Activated T-helper 17 cell treated with anti-CD3 and anti-CD28 coated beads, Interleukin-2, amount 50 U/mL, for 72 hours (primary cell): ENCODE measurements around the gene ME3. TPM values are rescaled to one million over a fixed set of nuclear protein-coding genes. Genes with fewer than 3 reads are reported as not detected.

Experiments
- ATAC-seq: fragments of 150-1000 bp; cut with Tn5 transposase; replicated peaks from 2 replicates; pipeline ENCODE4 v1.10.0; 2021; ENCODE audit warnings: mild to moderate bottlenecking, moderate library complexity
- H3K27ac Mint-ChIP-seq: one replicate; pipeline ENCODE4 v1.8.0; 2022; ENCODE audit warnings: mixed read lengths
- H3K27me3 Mint-ChIP-seq: one replicate; pipeline ENCODE4 v1.8.0; 2022; ENCODE audit warnings: mixed read lengths
- H3K36me3 Mint-ChIP-seq: one replicate; pipeline ENCODE4 v1.8.0; 2022; ENCODE audit warnings: low read depth, mild to moderate bottlenecking, mixed read lengths
- H3K4me1 Mint-ChIP-seq: one replicate; pipeline ENCODE4 v1.8.0; 2022; ENCODE audit warnings: mixed read lengths
- H3K4me3 Mint-ChIP-seq: one replicate; pipeline ENCODE4 v1.8.0; 2022; ENCODE audit warnings: mild to moderate bottlenecking, mixed read lengths
- H3K9me3 Mint-ChIP-seq: one replicate; pipeline ENCODE4 v1.8.0; 2022; ENCODE audit warnings: mixed read lengths
- total RNA-seq, 2 donors: library from RNA; stranded (reverse); gene quantifications; one replicate each; pipeline ENCODE4 v1.2.3, GENCODE V29; 2022

ME3 gene
- total RNA-seq, 2 donors from 2014 or later = 1.5 to 2.9 TPM

GRCh38 chr11:86702220-86702983 is 30.0 kb upstream of the ME3 start:
- Mint-ChIP-seq H3K27ac (no peak overlapping the region), H3K4me1 (no peaks in the 10 kb centered on the region), H3K4me3 (no peak overlapping the region), H3K27me3 (peaks cover 12% of the 10 kb centered on the region), H3K36me3 (no peaks in the 10 kb centered on the region), H3K9me3 (no peaks in the 10 kb centered on the region)
- ATAC-seq = no peak

DNA sequence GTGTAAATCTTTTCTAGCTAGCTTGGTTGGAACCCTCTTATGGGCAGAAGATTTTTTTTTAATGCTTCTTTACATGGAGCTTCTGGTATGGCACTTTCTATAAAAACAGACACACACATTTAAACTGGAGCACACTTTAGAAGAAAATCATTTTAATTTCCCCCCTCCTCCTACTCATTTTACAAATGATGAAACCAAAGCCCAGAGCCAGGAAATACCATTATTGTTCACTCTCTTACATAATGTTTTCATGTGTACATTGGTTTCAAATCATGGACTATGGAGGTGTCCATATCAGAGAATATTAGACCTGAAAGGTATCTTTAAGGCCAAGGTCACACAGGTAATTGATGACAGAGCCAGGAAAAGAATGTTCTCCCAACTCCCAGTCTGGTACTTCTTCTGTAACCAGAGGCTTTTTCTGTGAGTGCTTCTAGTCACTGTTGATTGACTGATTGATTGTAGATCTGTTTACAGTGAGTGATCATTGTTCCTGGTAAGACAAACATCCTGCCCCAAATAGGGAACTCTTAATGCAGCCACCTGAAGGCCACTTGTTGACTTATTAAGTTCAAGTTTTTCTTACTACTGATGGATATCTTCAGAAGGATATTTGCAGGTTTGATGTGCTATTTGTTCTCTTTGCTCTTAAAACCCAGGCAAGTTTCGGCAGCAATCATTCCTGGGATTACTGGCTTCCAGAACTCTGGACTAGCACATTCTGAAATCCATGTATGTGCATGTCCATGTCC is 26.8 kb upstream of the ME3 start:
- no peaks in the 10 kb centered on the region for H3K36me3 Mint-ChIP-seq
- H3K9me3 Mint-ChIP-seq = no peaks in the 10 kb centered on the region
- H3K27me3 Mint-ChIP-seq = peaks cover 4% of the 10 kb centered on the region
- no peak overlapping the region for H3K27ac Mint-ChIP-seq
- no peaks in the 10 kb centered on the region for H3K4me1 Mint-ChIP-seq
- ATAC-seq = no peak
- no peak overlapping the region for H3K4me3 Mint-ChIP-seq

GRCh38 chr11:86698639-86699038 is 26.2 kb upstream of the ME3 start:
- no peaks in the 10 kb centered on the region for H3K4me1 Mint-ChIP-seq
- no peak overlapping the region for H3K27ac Mint-ChIP-seq
- no peak for ATAC-seq
- peaks cover under 1% of the 10 kb centered on the region for H3K27me3 Mint-ChIP-seq
- H3K9me3 Mint-ChIP-seq = no peaks in the 10 kb centered on the region
- no peak overlapping the region for H3K4me3 Mint-ChIP-seq
- no peaks in the 10 kb centered on the region for H3K36me3 Mint-ChIP-seq

DNA sequence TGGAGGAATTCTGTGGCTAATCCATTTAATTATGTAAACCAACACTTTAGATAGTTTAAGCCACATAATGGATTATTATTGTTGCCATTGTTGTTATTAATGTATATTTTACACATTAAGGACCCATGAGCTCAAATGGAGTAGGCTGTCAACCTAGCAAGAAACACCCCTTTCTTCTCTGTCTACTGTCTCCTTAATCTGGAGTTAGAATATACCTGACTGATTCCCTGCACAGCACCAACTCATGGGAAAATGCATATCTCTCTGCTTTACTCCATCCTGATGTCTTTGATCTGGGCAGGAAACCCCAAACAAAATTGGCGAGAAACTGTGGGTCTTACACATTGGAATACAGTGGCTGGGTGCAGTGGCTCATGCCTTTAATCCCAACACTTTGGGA is 24.0 kb upstream of the ME3 start:
- Mint-ChIP-seq H3K4me1 (no peaks in the 10 kb centered on the region), H3K27me3 (peaks cover 6% of the 10 kb centered on the region), H3K9me3 (no peaks in the 10 kb centered on the region), H3K4me3 (no peak overlapping the region), H3K36me3 (no peaks in the 10 kb centered on the region), H3K27ac (no peak overlapping the region)
- no peak for ATAC-seq

DNA sequence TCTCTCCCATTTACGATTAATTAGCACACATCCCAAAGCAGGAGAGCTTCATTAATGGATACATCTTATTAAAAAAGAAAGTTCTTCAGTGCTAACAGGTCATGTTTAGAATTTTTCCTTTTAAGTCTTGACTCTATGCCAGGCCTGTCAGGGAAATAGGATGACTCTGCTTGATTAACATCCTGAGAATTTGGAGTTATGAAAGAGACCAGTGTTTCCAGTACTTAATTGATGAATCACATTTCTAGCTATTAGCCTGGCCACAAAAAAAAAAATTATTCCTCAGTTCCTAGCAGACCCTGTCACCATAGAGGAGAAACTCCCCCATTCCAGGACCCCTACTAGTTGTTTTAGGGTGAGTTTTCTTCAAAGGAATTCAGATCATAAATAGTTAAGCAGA is 23.6 kb upstream of the ME3 start:
- no peak overlapping the region for H3K27ac Mint-ChIP-seq
- H3K4me1 Mint-ChIP-seq = no peaks in the 10 kb centered on the region
- no peak for ATAC-seq
- H3K9me3 Mint-ChIP-seq = no peaks in the 10 kb centered on the region
- no peak overlapping the region for H3K4me3 Mint-ChIP-seq
- no peaks in the 10 kb centered on the region for H3K36me3 Mint-ChIP-seq
- H3K27me3 Mint-ChIP-seq = peaks cover 6% of the 10 kb centered on the region

- Mint-ChIP-seq H3K4me1 (no peaks in the 10 kb centered on the region), H3K27ac (no peak overlapping the region), H3K36me3 (no peaks in the 10 kb centered on the region), H3K4me3 (no peak overlapping the region), H3K9me3 (no peaks in the 10 kb centered on the region), H3K27me3 (peaks cover 6% of the 10 kb centered on the region)
- no peak for ATAC-seq
Measured at GRCh38 chr11:86695373-86695772, 23.0 kb upstream of the ME3 start.

GRCh38 chr11:86693518-86693917 is 21.1 kb upstream of the ME3 start:
- Mint-ChIP-seq H3K4me1 (peaks cover 1% of the 10 kb centered on the region), H3K9me3 (no peaks in the 10 kb centered on the region), H3K27me3 (peaks cover 6% of the 10 kb centered on the region), H3K4me3 (no peak overlapping the region), H3K36me3 (no peaks in the 10 kb centered on the region), H3K27ac (no peak overlapping the region)
- ATAC-seq = no peak

GRCh38 chr11:86692746-86693145 is 20.3 kb upstream of the ME3 start:
- ATAC-seq = no peak
- Mint-ChIP-seq H3K27me3 (peaks cover 6% of the 10 kb centered on the region), H3K27ac (no peak overlapping the region), H3K4me1 (peaks cover 6% of the 10 kb centered on the region), H3K36me3 (no peaks in the 10 kb centered on the region), H3K9me3 (no peaks in the 10 kb centered on the region), H3K4me3 (no peak overlapping the region)

GRCh38 chr11:86692317-86692716 is 19.9 kb upstream of the ME3 start:
- Mint-ChIP-seq H3K4me3 (no peak overlapping the region), H3K27me3 (peaks cover 6% of the 10 kb centered on the region), H3K27ac (no peak overlapping the region), H3K36me3 (no peaks in the 10 kb centered on the region), H3K9me3 (no peaks in the 10 kb centered on the region), H3K4me1 (peaks cover 6% of the 10 kb centered on the region)
- ATAC-seq = no peak

DNA sequence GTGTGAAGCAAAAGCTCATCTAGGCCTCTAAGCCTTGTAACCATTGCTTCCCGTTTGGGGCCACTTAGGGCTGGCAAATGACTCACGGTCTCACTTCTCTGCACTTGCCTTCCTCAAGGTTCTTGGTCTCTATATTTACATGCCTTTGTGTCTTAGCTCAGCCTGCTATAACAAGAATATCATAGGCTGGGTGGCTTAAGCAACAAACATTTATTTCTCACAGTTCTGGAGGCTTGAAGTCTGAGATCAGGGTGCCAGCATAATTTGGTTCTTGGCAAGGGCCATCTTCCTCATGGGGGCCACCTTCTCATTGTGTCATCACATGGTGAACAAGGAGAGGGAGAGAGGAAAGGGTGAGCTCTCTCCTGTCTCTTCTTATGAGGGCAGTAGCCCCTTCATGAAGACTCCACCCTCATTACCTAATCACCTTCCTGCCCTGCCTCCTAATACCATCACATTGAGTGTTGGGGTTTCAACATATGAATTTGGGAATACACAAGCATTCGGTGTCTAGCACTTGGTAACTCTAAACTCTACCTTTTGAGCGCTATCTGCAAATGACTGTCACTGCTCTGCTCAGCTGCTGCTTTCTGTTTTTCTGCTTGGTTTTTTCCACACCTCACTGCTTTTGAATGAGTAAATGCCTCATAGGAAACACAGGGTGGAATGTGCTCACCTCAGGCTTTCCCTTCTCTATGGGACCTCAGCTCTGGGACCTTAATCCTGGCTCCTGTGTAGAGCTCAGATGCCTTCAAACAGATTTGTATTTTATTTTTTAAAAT is 16.2 kb upstream of the ME3 start:
- Mint-ChIP-seq H3K36me3 (no peaks in the 10 kb centered on the region), H3K9me3 (no peaks in the 10 kb centered on the region), H3K27ac (peak overlapping the region; percentile 79), H3K4me3 (peak overlapping the region; percentile 35), H3K4me1 (peaks cover 6% of the 10 kb centered on the region), H3K27me3 (peaks cover 5% of the 10 kb centered on the region)
- peak; percentile 89 for ATAC-seq

DNA sequence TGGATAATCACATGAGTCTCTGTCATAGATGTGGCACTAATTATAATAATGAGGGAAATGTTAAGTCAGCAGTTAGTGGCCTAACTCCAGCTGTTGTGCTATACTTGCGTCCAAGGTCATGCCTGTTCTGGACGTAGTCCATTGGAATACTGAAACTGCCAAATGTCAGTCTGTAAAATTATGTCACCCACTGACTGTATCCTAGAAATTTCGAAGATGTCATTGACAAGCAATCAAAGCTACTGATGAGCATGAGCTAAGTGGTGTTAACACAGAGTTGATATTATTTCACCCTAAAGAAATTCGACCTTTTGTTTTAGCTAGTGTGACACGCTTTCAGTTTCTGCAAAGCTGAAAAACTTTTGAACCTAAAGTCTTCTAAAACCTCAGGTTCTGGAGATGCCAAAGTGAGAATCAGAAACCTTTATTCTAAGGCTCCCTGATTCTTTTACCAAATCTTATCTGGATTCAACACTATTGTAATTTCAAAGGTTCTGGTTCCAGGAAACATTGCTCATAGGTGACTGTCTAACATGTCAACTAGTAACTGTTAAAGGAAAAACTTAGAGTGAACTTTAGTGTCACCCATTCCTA is 14.9 kb upstream of the ME3 start:
- peak; percentile 68 for ATAC-seq
- Mint-ChIP-seq H3K36me3 (no peaks in the 10 kb centered on the region), H3K4me1 (peaks cover 6% of the 10 kb centered on the region), H3K9me3 (no peaks in the 10 kb centered on the region), H3K4me3 (no peak overlapping the region), H3K27ac (peak overlapping the region; percentile 79), H3K27me3 (peaks cover 7% of the 10 kb centered on the region)

- no peak for ATAC-seq
- H3K27ac Mint-ChIP-seq = no peak overlapping the region
- H3K4me1 Mint-ChIP-seq = peaks cover 6% of the 10 kb centered on the region
- H3K27me3 Mint-ChIP-seq = peaks cover 6% of the 10 kb centered on the region
- H3K36me3 Mint-ChIP-seq = no peaks in the 10 kb centered on the region
- no peaks in the 10 kb centered on the region for H3K9me3 Mint-ChIP-seq
- no peak overlapping the region for H3K4me3 Mint-ChIP-seq
Measured at GRCh38 chr11:86686531-86686930, 14.1 kb upstream of the ME3 start.

GRCh38 chr11:86681483-86681756 is 9.0 kb upstream of the ME3 start:
- H3K36me3 Mint-ChIP-seq = no peaks in the 10 kb centered on the region
- H3K9me3 Mint-ChIP-seq = no peaks in the 10 kb centered on the region
- H3K4me3 Mint-ChIP-seq = no peak overlapping the region
- no peak for ATAC-seq
- peaks cover 6% of the 10 kb centered on the region for H3K27me3 Mint-ChIP-seq
- H3K4me1 Mint-ChIP-seq = no peaks in the 10 kb centered on the region
- H3K27ac Mint-ChIP-seq = no peak overlapping the region

- peaks cover 6% of the 10 kb centered on the region for H3K27me3 Mint-ChIP-seq
- no peaks in the 10 kb centered on the region for H3K36me3 Mint-ChIP-seq
- ATAC-seq = no peak
- H3K9me3 Mint-ChIP-seq = no peaks in the 10 kb centered on the region
- no peaks in the 10 kb centered on the region for H3K4me1 Mint-ChIP-seq
- no peak overlapping the region for H3K27ac Mint-ChIP-seq
- no peak overlapping the region for H3K4me3 Mint-ChIP-seq
Measured at GRCh38 chr11:86680716-86681482, 8.5 kb upstream of the ME3 start.
